Smooth muscle cell (in vitro differentiated cells): ENCODE results near the gene DMC1. TPM values are rescaled to one million over a fixed set of nuclear protein-coding genes. Genes with fewer than 3 reads are reported as not detected.

Source experiments
- DNase-seq: peaks from one replicate; lab custom pipeline; 2025; ENCODE audit not compliant: unreplicated experiment; lab: John Stamatoyannopoulos, UW
- H2AFZ ChIP-seq: fragments of 200-600 bp; sonication (generic); 2 replicates; pipeline ENCODE4 v1.6.0; 2016; ENCODE audit warnings: antibody characterized with exemption, low read depth, mild to moderate bottlenecking
- H3F3A ChIP-seq: fragments of 200-600 bp; sonication (generic); 2 replicates; pipeline ENCODE4 v1.6.0; 2017; ENCODE audit warnings: antibody characterized with exemption, low read depth
- H3K27ac ChIP-seq: fragments of 200-600 bp; sonication (generic); 2 replicates; pipeline ENCODE4 v1.5.1; 2016; ENCODE audit warnings: low read depth, mild to moderate bottlenecking
- H3K27me3 ChIP-seq: fragments of 200-600 bp; sonication (generic); 2 replicates; pipeline ENCODE4 v1.6.1; 2016; ENCODE audit warnings: low read depth, mild to moderate bottlenecking
- H3K36me3 ChIP-seq: fragments of 200-600 bp; sonication (generic); 2 replicates; pipeline ENCODE4 v1.5.1; 2016; ENCODE audit warnings: low read depth
- H3K4me1 ChIP-seq: fragments of 200-600 bp; sonication (generic); 2 replicates; pipeline ENCODE4 v1.5.1; 2016; ENCODE audit warnings: low read depth
- H3K4me2 ChIP-seq: fragments of 200-600 bp; sonication (generic); 2 replicates; pipeline ENCODE4 v1.6.0; 2016; ENCODE audit warnings: mild to moderate bottlenecking
- H3K4me3 ChIP-seq: fragments of 200-600 bp; sonication (generic); 2 replicates; pipeline ENCODE4 v1.5.1; 2016; ENCODE audit warnings: mild to moderate bottlenecking
- H3K79me2 ChIP-seq: fragments of 200-600 bp; sonication (generic); 2 replicates; pipeline ENCODE4 v1.6.0; 2016; ENCODE audit warnings: low read depth, mild to moderate bottlenecking
- H3K9ac ChIP-seq: fragments of 200-600 bp; sonication (generic); 2 replicates; pipeline ENCODE4 v1.6.0; 2016; ENCODE audit warnings: low read depth
- H3K9me3 ChIP-seq: fragments of 200-600 bp; sonication (generic); replicated peaks from 2 replicates; pipeline ENCODE4 v1.5.1; 2016; ENCODE audit warnings: low read depth
- H4K20me1 ChIP-seq: fragments of 200-600 bp; sonication (generic); 2 replicates; pipeline ENCODE4 v1.6.0; 2016; ENCODE audit warnings: low read depth
- WGBS: methylation state at CpG from one replicate; pipeline ENCODE4 v1.1.7; 2016; ENCODE audit warnings: low lambda C conversion rate; 5-methylcytosine and 5-hydroxymethylcytosine counted together
- polyA plus RNA-seq: library from polyadenylated mRNA; unstranded; fragments of >200 nt; fragmentation: Nextera tagmentation; extraction: Ambion mirVana; gene quantifications from 2 replicates; pipeline ENCODE4 v1.2.1, GENCODE V29; 2016
- total RNA-seq: library from RNA; depleted of rRNA; stranded (reverse); fragments of >200 nt; gene quantifications from 2 replicates; pipeline ENCODE4 v1.2.3, GENCODE V29; 2014
- TF ChIP-seq, protein P1 (sequence below): fragments of 200-600 bp; sonication (generic); IDR thresholded peaks from 2 replicates; pipeline ENCODE4 v1.5.1; 2017; ENCODE audit warnings: borderline replicate concordance, mild to moderate bottlenecking, antibody characterized with exemption; ENCODE audit not compliant: insufficient read depth, poor library complexity, severe bottlenecking

The DMC1 gene
- total and polyA plus RNA-seq, 2 experiments from 2014 or later: 0.81 to 1.1 TPM

DNA sequence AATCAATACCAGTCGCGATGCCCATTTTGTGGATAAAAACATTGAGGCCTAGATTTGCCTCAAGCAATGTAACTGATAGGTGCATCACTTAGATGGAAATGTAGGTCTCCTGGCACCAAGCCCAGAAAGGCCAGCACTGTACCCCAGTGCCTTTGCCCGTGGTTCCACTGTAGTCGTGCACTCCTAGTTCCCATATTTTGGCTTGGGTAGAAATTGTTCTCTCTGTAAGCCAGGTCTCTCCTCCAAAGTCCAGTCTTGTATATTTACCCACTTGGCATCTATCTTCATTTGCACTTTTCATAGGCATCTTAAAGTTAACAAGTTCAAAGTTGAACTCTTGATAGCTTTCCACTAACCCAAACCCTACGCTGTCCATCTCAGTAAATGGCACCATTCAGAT, 41.6 kb upstream of the DMC1 start:
- H3K4me2 ChIP-seq: no peak overlapping the region
- WGBS: 98% methylated on average over 5 of the region's 5 CpGs
- no peak overlapping the region for H3K27ac ChIP-seq
- H3K4me1 ChIP-seq: no peaks in the 10 kb centered on the region
- H3K36me3 ChIP-seq: no peaks in the 10 kb centered on the region
- H2AFZ ChIP-seq: no peak overlapping the region
- H3K27me3 ChIP-seq: no peaks in the 10 kb centered on the region
- no peak for DNase-seq
- H3K79me2 ChIP-seq: no peaks in the 10 kb centered on the region
- no peaks in the 10 kb centered on the region for H4K20me1 ChIP-seq
- no peaks in the 10 kb centered on the region for H3F3A ChIP-seq
- H3K4me3 ChIP-seq: no peak overlapping the region
- H3K9ac ChIP-seq: no peak overlapping the region
- TF ChIP-seq, protein P1, sequence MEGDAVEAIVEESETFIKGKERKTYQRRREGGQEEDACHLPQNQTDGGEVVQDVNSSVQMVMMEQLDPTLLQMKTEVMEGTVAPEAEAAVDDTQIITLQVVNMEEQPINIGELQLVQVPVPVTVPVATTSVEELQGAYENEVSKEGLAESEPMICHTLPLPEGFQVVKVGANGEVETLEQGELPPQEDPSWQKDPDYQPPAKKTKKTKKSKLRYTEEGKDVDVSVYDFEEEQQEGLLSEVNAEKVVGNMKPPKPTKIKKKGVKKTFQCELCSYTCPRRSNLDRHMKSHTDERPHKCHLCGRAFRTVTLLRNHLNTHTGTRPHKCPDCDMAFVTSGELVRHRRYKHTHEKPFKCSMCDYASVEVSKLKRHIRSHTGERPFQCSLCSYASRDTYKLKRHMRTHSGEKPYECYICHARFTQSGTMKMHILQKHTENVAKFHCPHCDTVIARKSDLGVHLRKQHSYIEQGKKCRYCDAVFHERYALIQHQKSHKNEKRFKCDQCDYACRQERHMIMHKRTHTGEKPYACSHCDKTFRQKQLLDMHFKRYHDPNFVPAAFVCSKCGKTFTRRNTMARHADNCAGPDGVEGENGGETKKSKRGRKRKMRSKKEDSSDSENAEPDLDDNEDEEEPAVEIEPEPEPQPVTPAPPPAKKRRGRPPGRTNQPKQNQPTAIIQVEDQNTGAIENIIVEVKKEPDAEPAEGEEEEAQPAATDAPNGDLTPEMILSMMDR: no peak
- no peaks in the 10 kb centered on the region for H3K9me3 ChIP-seq

DNA sequence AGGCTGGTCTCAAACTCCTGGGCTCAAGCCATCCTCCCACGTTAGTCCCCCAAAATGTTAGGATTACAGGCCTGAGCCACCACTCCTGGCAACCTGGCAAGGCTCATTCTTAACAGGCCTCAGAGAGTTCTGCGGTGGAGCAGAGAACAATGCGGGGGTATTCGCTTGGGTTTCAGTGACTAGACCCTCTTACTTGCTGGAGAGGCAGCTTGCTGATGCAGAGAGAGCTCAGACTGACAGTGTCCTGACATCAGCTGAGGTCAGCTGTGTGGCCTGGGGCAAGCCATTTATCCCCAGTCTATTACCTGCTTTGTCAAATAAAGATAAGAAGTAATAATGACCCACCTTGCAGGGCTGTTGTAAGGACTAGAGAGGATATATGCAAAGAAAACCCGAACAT, 40.3 kb upstream of the DMC1 start:
- Histone ChIP-seq H3F3A (no peaks in the 10 kb centered on the region), H3K79me2 (no peaks in the 10 kb centered on the region), H3K9me3 (no peaks in the 10 kb centered on the region), H4K20me1 (no peaks in the 10 kb centered on the region), H3K27me3 (no peaks in the 10 kb centered on the region), H3K4me2 (no peak overlapping the region), H3K36me3 (no peaks in the 10 kb centered on the region), H3K4me1 (no peaks in the 10 kb centered on the region), H3K9ac (no peak overlapping the region), H2AFZ (no peak overlapping the region), H3K27ac (no peak overlapping the region), H3K4me3 (no peak overlapping the region)
- 92% methylated on average over 5 of the region's 5 CpGs for WGBS
- DNase-seq: no peak
- TF ChIP-seq, protein P1: no peak

DNA sequence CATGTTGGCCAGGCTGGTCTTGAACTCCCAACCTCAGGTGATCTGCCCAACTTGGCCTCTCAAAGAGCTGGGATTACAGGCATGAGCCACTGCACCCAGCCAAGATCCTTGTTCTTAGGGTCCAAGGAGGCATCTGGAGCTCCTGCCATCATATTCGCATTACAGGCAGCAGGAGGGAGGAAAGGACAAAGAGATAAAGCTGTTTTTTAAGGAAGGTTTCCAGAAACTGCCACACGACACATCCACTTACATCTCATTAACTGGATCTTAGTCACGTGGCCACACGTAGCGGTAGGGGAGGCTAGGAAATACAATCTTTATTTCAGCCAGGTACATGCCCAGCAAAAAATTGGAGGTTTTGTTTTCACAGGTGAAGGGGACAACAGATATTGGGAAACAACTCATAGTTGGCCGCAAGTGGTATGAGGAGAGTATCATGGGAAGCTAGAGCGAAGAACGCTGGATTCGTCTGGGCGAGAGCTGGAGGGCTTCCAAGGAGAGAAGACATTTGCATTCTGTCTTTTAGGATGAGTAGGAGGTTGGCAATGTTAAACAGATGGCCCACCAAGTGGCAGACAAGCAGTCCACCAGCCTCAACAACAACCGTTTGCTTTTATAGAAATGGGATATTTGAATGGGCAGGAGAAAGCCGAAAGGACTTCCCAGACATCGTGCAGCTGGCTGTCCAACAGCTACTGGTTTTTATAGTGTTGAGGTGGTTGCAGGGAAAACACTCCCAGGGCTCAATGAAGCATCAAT, 39.2 kb upstream of the DMC1 start:
- H3K4me2 ChIP-seq: no peak overlapping the region
- DNase-seq: no peak
- H3K9ac ChIP-seq: no peak overlapping the region
- TF ChIP-seq, protein P1: no peak
- no peaks in the 10 kb centered on the region for H3K36me3 ChIP-seq
- no peak overlapping the region for H2AFZ ChIP-seq
- no peaks in the 10 kb centered on the region for H3K27me3 ChIP-seq
- no peak overlapping the region for H3K4me3 ChIP-seq
- no peaks in the 10 kb centered on the region for H3K9me3 ChIP-seq
- H3K79me2 ChIP-seq: no peaks in the 10 kb centered on the region
- no peak overlapping the region for H3K27ac ChIP-seq
- H3K4me1 ChIP-seq: no peaks in the 10 kb centered on the region
- WGBS: 81% methylated on average over 13 of the region's 13 CpGs
- no peaks in the 10 kb centered on the region for H3F3A ChIP-seq
- no peaks in the 10 kb centered on the region for H4K20me1 ChIP-seq

DNA sequence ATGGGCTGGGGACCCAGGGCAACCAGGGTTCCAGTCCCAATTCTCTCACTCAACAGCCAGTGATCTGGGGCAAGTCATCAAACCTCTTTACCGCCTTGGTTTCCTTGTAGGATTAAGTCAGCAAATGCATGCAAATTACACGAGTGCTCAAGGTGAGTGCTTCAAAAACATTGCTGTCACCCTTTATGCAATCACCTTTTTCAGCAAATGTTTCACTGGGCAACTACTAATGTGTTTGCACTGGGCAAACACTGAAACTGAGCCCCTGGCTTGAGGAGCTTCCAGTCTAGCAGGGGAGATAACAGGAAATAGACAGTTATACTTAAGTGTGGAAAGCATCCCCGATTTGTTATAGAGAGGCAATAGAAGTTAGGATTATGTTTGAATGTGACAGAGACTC, 37.7 kb upstream of the DMC1 start:
- Histone ChIP-seq H3K4me2 (no peak overlapping the region), H3K27me3 (no peaks in the 10 kb centered on the region), H3F3A (no peaks in the 10 kb centered on the region), H4K20me1 (no peaks in the 10 kb centered on the region), H3K9ac (no peak overlapping the region), H3K4me3 (no peak overlapping the region), H3K4me1 (no peaks in the 10 kb centered on the region), H3K36me3 (no peaks in the 10 kb centered on the region), H3K27ac (no peak overlapping the region), H3K79me2 (no peaks in the 10 kb centered on the region), H2AFZ (no peak overlapping the region), H3K9me3 (no peaks in the 10 kb centered on the region)
- TF ChIP-seq, protein P1: no peak
- DNase-seq: no peak
- 84% methylated on average over 3 of the region's 3 CpGs for WGBS
